ENCODE measurements around the gene RIPOR3. TPM values are rescaled to one million over a fixed set of nuclear protein-coding genes. Genes with fewer than 3 reads are reported as not detected.

The RIPOR3 gene, protein sequence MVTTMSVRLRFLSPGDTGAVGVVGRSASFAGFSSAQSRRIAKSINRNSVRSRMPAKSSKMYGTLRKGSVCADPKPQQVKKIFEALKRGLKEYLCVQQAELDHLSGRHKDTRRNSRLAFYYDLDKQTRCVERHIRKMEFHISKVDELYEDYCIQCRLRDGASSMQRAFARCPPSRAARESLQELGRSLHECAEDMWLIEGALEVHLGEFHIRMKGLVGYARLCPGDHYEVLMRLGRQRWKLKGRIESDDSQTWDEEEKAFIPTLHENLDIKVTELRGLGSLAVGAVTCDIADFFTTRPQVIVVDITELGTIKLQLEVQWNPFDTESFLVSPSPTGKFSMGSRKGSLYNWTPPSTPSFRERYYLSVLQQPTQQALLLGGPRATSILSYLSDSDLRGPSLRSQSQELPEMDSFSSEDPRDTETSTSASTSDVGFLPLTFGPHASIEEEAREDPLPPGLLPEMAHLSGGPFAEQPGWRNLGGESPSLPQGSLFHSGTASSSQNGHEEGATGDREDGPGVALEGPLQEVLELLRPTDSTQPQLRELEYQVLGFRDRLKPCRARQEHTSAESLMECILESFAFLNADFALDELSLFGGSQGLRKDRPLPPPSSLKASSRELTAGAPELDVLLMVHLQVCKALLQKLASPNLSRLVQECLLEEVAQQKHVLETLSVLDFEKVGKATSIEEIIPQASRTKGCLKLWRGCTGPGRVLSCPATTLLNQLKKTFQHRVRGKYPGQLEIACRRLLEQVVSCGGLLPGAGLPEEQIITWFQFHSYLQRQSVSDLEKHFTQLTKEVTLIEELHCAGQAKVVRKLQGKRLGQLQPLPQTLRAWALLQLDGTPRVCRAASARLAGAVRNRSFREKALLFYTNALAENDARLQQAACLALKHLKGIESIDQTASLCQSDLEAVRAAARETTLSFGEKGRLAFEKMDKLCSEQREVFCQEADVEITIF
- total RNA-seq (2014; rRNA removed; shearing (Covaris generic)), result 1.1 and 4.2 TPM in 2 replicates

DNA sequence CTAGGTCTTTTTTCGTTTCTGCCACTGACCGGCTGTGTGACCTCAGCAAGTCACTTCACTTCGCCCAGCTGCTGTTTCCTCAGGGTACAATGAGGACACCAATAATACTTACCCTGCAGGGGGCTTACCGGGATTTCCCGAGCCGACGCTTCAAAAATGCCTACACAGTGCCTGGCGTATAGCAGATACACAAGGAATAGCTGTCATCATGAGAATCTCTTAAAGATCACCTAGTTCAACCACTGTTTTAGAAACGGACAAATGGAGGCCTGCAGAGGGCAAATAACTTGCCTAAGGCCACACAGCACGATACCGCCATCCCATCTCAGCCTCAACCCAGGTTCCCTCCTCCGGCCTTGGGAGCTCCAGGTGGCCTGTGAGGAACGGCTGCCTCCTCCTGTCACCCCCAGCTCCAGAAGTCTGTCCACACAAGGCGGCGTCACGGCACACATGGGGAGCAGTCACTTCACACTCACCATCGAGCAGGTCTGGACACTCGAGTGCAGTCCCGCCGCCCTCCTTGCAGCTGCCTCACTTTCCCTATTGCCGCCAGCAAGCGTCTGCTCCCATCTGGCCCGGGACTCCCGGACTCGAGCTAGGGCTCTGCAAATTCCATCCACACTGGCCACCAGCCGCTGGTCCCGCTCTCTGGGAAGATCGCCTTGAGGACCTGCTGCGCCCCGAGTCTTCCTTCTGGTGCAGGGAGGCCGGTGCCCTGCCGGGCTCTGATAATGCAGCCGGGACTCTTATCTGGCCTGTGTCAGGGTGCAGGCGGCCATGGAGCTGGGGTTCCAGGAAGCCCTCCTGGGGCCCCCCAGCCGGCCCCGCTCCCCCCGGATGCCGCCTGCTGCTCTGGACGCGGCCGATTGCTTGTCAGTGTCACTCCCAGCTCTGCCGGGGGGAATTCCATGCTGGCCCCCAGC is at the start of gene RIPOR3:
Gene RIPOR3, minus strand, starts transcription at position 893 of the 923 bp plus-strand sequence. Its CDS starts 414 bp downstream, at position 479.
- Histone ChIP-seq H3K4me3 (ENCODE audit: insufficient read depth, low read depth, low read length) (peak within 1 kb of the TSS; percentile 47), H3K36me3 (replicated peaks; ENCODE audit: control insufficient read depth, insufficient read depth, low read length) (no peaks in the 10 kb centered on the region), H3K27me3 (ENCODE audit: control insufficient read depth, insufficient read depth, low read length) (no peaks in the 10 kb centered on the region)
- DNase-seq, result peak; percentile 79

DNA sequence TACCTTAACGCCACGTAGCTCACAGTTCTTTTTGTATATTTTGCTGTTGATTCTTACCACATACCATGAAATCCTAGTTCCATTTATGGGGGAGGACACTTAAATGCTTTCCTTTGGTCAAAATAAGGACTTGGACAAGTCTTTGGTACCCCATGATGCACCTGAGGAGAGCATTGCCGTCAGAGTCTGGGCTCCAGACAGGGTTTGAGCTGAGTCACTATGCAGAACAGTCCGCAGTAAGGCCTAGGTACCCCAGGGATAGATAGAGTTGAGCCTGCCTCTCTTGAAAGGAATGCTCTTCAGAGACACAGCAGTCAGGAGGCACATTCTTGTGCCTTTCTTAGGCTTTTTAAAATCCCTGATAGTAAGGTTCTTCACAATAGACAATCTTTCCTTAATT is 46.0 kb upstream of the RIPOR3 start:
- Histone ChIP-seq H3K27me3 (ENCODE audit: control insufficient read depth, insufficient read depth, low read length) (no peaks in the 10 kb centered on the region), H3K36me3 (replicated peaks; ENCODE audit: control insufficient read depth, insufficient read depth, low read length) (peaks cover 2% of the 10 kb centered on the region; the same call in 1 of the 2 replicates), H3K4me3 (ENCODE audit: insufficient read depth, low read depth, low read length) (no peak overlapping the region)
- DNase-seq, result peak; percentile 64

DNA sequence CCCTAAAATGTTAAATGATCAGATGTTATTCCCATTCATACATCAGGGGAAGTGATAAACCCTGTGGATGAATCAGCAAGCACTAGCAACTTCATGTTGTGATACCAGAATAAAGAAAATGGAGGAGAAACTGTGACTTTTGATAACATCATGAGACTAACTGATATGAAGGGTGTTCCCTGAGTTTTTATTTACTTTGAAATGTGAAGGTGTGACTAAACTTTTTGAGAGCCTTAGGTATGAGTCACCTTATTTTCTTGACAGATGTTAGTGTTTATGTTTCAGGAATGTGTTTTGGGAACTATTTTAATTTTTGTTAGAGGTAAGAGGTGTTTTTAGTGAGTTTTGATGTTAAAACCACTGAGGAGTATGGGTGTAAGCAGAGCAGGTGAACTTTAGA is 44.5 kb upstream of the RIPOR3 start:
- no peaks in the 10 kb centered on the region; the same call in 1 of the 2 replicates for H3K27me3 ChIP-seq (ENCODE audit: control insufficient read depth, insufficient read depth, low read length)
- DNase-seq, result no peak
- no peak overlapping the region for H3K4me3 ChIP-seq (ENCODE audit: insufficient read depth, low read depth, low read length)

DNA sequence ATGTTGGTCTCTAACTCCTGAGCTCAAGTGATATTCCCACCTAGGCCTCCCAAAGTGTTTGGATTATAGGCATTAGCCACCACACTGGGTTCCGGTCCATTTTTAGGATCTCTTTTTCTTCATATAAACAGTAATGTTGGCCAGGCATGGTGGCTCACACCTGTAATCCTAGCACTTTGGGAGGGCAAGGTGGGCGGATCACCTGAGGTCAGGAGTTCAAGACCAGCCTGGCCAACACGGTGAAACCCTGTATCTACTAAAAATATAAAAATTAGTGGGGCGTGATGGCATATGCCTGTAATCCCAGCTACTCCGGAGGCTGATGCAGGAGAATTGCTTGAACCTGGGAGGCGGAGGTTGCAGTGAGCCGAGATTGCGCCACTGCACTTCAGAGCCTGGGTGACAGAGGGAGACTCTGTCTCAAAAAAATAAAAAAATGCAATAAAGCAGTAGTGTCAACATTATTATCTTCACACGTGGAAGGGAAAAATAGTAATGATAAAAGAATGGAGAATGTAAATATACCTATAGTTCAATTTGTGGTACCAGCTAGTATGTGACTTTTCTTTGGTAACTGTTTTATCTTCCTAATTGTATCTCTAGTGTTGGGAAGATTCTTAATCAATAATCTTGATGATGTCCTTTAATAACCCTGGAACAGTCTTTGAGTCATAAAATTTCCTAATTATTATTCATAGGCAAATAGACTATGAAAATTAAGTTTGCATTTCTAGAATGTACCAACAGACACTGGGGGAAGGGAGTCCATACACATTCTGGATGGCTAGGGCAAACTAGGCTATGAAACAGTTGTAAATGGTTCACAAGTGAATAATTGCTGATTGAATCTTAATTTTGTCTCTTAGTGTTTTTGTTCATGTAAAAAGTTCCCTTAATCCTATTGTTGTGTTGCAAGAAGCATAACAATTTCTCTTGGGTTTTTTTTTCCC is 43.7 kb upstream of the RIPOR3 start:
- H3K27me3 ChIP-seq (ENCODE audit: control insufficient read depth, insufficient read depth, low read length), result no peaks in the 10 kb centered on the region; the same call in 1 of the 2 replicates
- DNase-seq, result no peak
- H3K36me3 ChIP-seq (replicated peaks; ENCODE audit: control insufficient read depth, insufficient read depth, low read length), result peaks cover 2% of the 10 kb centered on the region; the same call in 1 of the 2 replicates
- no peak overlapping the region for H3K4me3 ChIP-seq (ENCODE audit: insufficient read depth, low read depth, low read length)

More for the DNA sequence above, 44.5 kb upstream of the RIPOR3 start:
- H3K36me3 ChIP-seq (replicated peaks; ENCODE audit: control insufficient read depth, insufficient read depth, low read length), result peaks cover 2% of the 10 kb centered on the region; the same call in 1 of the 2 replicates

DNA sequence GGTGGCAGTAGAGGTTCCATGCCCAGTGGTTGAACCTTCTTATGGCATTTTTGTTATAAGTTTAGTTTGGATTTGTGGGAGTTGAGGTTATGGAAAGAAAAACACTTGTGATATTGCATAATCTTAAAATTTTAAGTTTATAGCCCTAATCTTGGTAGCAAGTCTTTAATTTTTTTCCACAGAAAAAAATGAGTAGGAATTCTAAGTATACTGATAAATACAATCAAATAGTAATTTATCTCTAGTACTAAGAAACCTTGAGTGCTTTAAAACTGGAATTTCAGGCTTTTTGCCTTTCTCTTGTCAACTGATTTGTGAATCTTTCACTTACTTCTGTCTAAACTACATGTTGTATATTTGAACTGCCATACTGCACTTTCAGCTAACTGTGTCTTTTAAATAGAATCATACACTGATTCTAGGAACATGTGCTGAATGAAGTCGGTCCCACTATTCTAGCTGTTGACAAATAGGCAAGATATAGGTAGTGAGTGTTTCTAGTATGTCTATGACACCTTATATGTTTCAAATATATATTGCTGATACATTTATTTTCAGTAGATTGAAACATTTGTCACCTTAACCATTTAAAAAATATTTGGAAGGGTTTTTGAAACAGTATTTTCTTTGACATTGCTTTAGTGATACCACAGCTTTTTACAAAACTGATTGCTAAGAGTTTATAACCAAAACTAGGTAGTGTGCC is 42.5 kb upstream of the RIPOR3 start:
- no peaks in the 10 kb centered on the region; the same call in 1 of the 2 replicates for H3K27me3 ChIP-seq (ENCODE audit: control insufficient read depth, insufficient read depth, low read length)
- H3K4me3 ChIP-seq (ENCODE audit: insufficient read depth, low read depth, low read length), result no peak overlapping the region
- DNase-seq, result no peak
- H3K36me3 ChIP-seq (replicated peaks; ENCODE audit: control insufficient read depth, insufficient read depth, low read length), result peaks cover 2% of the 10 kb centered on the region; the same call in 1 of the 2 replicates

DNA sequence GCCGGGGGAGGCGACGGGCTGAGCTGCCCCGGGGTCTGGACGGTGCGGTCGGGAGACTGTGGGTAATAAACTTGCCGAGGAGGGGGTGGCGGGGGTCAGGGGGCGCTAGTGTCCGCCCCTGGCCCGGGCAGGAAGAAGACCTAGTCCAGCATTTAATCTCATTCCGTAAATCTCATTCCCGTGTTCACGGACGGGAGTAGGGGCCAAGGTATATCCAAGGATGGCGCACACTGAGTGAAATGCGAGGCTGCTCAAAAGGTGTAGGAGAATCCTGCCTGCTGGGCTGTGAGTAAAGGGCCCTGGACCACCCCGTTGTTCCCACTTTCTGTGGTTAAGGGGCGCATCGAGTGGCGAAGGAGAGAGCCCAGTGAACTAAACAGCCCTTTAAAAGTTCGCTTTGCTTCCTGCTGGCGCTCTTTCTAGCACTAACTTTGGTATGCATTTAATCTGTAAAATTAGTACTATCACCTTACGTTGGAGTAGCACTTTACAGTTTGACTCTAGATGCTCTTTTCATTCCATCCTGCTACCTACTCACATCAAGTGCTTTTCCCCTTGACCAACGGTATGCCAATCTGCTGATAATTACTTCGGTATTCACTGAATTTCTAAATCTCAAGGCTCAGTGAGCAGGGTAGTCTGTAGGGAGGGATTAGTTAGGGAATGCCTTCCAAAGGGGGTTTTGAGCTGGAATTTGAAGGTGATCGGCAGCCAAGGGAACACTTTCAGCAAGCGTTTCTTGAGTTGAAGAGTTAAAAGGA is 40.8 kb upstream of the RIPOR3 start:
- peak overlapping the region; percentile 91 for H3K4me3 ChIP-seq (ENCODE audit: insufficient read depth, low read depth, low read length)
- no peaks in the 10 kb centered on the region; the same call in 1 of the 2 replicates for H3K36me3 ChIP-seq (replicated peaks; ENCODE audit: control insufficient read depth, insufficient read depth, low read length)
- peak; percentile 73 for DNase-seq
- no peaks in the 10 kb centered on the region; the same call in 1 of the 2 replicates for H3K27me3 ChIP-seq (ENCODE audit: control insufficient read depth, insufficient read depth, low read length)

DNA sequence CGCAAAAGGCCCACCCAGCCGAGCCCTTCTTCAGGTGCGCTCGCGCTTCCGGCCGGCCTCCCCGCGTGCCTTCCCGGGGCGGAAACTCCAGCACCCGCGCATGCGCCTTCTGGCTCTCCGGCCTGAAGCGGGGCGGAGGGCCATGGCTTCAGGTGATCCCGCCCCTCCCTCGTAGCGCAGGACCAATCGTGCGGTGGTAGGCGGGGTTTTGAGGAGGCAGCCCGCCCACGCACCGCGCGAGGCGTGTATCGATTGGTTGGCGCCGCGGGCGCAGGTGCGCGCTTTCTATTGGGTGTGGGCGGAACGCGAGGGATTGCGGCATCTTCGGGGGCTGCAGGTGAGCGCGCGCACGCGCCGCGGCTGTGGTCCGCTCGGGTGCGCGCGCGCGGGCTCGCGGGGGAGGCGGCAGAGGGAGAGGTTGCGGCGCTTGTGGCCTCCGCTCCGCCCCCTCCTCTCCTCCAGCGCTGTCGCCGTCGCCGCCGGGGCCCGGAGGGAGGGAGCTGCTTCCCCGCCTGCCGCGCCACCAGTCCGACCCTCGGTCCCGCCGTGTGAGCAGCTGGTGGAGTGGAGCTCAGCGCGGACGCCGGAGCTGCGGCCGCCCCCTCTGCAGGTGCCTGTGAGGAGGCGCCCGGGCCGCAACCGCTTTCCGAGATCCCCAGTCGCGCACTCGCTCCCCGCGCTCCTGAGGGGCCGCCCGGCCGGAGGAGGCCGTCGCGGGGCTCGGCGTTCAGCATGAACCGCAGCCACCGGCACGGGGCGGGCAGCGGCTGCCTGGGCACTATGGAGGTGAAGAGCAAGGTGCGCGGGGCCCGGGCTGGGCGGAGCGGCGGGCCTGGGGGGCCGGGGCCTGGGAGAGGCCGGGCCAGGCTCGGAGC is 40.0 kb upstream of the RIPOR3 start, which contains the start of gene PARD6B:
Gene PARD6B, plus strand, starts transcription at position 526 of the 875 bp plus-strand sequence. Its CDS starts 207 bp downstream, at position 733.
- peak within 1 kb of the TSS; percentile 91 for H3K4me3 ChIP-seq (ENCODE audit: insufficient read depth, low read depth, low read length)
- no peaks in the 10 kb centered on the region; the same call in 1 of the 2 replicates for H3K27me3 ChIP-seq (ENCODE audit: control insufficient read depth, insufficient read depth, low read length)
- H3K36me3 ChIP-seq (replicated peaks; ENCODE audit: control insufficient read depth, insufficient read depth, low read length), result no peaks in the 10 kb centered on the region; the same call in 1 of the 2 replicates
- DNase-seq, result peak; percentile 99

DNA sequence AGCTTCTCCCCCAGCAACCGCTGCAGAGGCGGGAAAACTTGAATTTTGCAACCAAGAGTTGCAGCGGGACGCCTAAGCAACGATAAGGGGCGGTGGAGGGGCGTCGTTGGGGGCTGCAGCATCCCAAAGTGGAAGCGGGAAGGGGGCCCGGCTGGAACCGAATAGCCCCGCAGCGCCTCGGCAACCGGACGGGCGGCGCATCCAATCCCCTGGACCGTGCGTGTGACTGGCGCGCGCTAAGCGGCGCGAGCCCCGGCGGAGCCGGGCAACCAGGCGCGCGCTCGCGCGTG is 39.4 kb upstream of the RIPOR3 start:
- H3K4me3 ChIP-seq (ENCODE audit: insufficient read depth, low read depth, low read length), result peak overlapping the region; percentile 60
- no peaks in the 10 kb centered on the region; the same call in 1 of the 2 replicates for H3K36me3 ChIP-seq (replicated peaks; ENCODE audit: control insufficient read depth, insufficient read depth, low read length)
- H3K27me3 ChIP-seq (ENCODE audit: control insufficient read depth, insufficient read depth, low read length), result no peaks in the 10 kb centered on the region; the same call in 1 of the 2 replicates
- no peak for DNase-seq

DNA sequence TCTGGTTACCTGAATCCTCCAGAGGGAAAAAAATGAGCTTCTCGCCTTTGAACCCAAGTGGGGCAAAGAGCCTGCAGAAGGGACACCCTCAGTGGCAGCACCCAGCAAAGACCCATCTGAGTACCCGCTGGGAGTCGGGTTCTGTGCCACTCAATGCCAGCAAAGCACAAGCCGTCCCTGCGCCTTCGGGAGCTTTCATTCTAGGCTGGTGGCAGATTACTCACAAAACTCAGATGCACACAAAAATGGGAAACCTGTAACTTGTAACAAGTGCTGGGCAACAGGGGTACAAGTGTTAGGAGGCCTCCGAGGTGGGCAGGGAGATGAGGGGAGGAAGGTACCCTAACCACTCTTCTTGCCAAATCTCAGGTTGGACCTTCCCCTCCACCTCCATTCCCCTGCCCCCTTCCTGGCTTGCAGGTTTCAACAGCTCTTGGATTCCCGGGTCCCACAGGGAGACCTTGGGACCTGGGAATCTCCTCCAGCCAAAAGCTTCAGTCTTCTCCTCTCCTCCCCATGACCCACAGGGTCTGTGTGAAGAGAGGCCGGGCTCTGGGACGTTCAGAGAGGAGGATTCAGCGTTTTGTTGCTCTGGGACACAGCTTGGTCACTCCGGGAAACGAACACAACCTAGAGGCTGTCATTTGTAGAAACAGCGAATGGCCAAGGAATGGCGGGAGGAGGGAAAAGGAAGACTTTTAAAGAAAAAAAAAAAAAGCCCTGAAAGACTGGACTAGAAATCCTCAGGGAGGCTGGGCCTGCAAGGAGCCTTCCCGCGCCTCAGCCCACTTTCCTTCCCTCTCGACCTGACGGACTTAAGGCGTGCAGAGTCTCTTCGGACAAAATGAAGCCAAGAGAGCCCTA is 38.8 kb upstream of the RIPOR3 start:
- peak overlapping the region; percentile 60 for H3K4me3 ChIP-seq (ENCODE audit: insufficient read depth, low read depth, low read length)
- no peak for DNase-seq
- H3K27me3 ChIP-seq (ENCODE audit: control insufficient read depth, insufficient read depth, low read length), result no peaks in the 10 kb centered on the region; the same call in 1 of the 2 replicates
- H3K36me3 ChIP-seq (replicated peaks; ENCODE audit: control insufficient read depth, insufficient read depth, low read length), result no peaks in the 10 kb centered on the region; the same call in 1 of the 2 replicates

Data from H7 (cell line).